LNCAP (cell line): ENCODE measurements around the gene PTAFR.

ENCODE experiments used
- CTCF ChIP-seq: fragments of 450-650 bp; IDR thresholded peaks from 2 replicates; pipeline ENCODE4 v1.5.1; 2017; ENCODE audit warnings: mild to moderate bottlenecking

Gene PTAFR

GRCh38 chr1:28197682-28198415, 21.4 kb upstream of the PTAFR start:
- no peak for TF ChIP-seq CTCF

GRCh38 chr1:28196330-28196729, 19.8 kb upstream of the PTAFR start:
- TF ChIP-seq CTCF = no peak

- no peak for TF ChIP-seq CTCF
Measured at GRCh38 chr1:28195780-28196179, 19.3 kb upstream of the PTAFR start.

GRCh38 chr1:28194326-28195035, 18.0 kb upstream of the PTAFR start:
- no peak for TF ChIP-seq CTCF

- no peak for TF ChIP-seq CTCF
Measured at GRCh38 chr1:28193701-28194161, 17.2 kb upstream of the PTAFR start.

GRCh38 chr1:28190996-28191645, 14.6 kb upstream of the PTAFR start:
- no peak for TF ChIP-seq CTCF

- no peak for TF ChIP-seq CTCF
Measured at GRCh38 chr1:28190337-28190979, 14.0 kb upstream of the PTAFR start.
